Measurements from ENCODE around the gene CDK14.

CDK14 gene

DNA sequence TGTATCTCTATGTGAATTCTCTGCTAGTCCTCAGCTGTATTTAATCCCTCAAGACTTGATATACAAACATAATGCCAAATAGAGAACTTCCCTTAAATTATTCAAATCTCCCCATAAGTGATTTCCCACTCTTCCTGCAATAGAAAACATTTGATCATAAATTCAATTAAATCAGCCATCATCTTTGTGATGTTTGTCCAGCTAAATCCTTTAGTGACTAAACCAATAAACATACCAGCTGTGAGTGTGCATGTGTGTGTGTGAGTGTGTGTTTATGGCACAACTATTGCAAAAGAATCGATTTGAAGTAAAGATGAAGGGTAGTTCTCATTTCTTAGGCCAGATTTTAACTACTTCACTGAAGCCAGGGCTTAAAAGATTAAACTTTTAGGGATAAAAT, 492.6 kb downstream of the CDK14 start:
- no peak for TF ChIP-seq FOXP2 (optimal IDR thresholded peaks at IDR 0.05; ENCODE audit: borderline replicate concordance, extremely low read depth, extremely low read length, insufficient read depth)
- TF ChIP-seq SIN3A (IDR thresholded peaks at IDR 0.05; ENCODE audit: borderline replicate concordance, insufficient read depth, low read length), result no peak
- TF ChIP-seq POLR2AphosphoS5 (IDR thresholded peaks at IDR 0.05; ENCODE audit: low read depth, low read length), result no peak
- no peak for TF ChIP-seq TAF1 (IDR thresholded peaks at IDR 0.05; ENCODE audit: borderline replicate concordance, insufficient read depth, low read length)
- no peak for TF ChIP-seq REST (IDR thresholded peaks at IDR 0.05; ENCODE audit: insufficient read depth in 1 of 2, low read depth in 2 of 2, low read length in 2 of 2)

DNA sequence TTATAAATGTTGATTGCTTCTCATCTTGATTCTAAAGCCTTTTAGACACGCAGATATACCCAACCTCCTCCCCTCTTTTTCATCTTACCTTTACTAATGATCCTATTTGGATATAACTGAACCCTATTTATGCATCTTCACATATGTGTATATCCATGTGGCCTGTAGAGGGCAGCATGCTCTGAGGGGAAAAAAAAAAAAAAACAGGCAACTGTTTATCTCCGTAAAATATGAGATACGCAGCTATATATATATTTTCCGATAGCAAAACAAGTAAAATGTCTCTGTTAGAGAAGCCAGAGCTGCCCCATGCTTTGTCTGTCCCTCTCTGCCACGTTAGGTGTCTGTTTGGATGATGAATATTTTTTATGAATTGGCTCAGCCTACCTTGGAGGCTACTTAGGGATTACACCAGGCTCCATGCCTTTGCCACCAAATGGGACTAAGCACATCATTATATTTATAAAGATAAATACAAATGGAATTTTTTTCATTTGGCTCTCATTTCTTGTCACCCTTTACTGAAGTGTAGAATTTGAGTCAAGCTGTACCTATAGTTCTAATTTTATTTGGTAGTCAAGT, 493.4 kb downstream of the CDK14 start:
- TF ChIP-seq TAF1 (IDR thresholded peaks at IDR 0.05; ENCODE audit: borderline replicate concordance, insufficient read depth, low read length), result no peak
- TF ChIP-seq POLR2AphosphoS5 (IDR thresholded peaks at IDR 0.05; ENCODE audit: low read depth, low read length), result no peak
- no peak for TF ChIP-seq FOXP2 (optimal IDR thresholded peaks at IDR 0.05; ENCODE audit: borderline replicate concordance, extremely low read depth, extremely low read length, insufficient read depth)
- TF ChIP-seq SIN3A (IDR thresholded peaks at IDR 0.05; ENCODE audit: borderline replicate concordance, insufficient read depth, low read length), result no peak
- no peak for TF ChIP-seq REST (IDR thresholded peaks at IDR 0.05; ENCODE audit: insufficient read depth in 1 of 2, low read depth in 2 of 2, low read length in 2 of 2)

- no peak for TF ChIP-seq FOXP2 (optimal IDR thresholded peaks at IDR 0.05; ENCODE audit: borderline replicate concordance, extremely low read depth, extremely low read length, insufficient read depth)
- no peak for TF ChIP-seq REST (IDR thresholded peaks at IDR 0.05; ENCODE audit: insufficient read depth in 1 of 2, low read depth in 2 of 2, low read length in 2 of 2)
- TF ChIP-seq POLR2AphosphoS5 (IDR thresholded peaks at IDR 0.05; ENCODE audit: low read depth, low read length), result no peak
- no peak for TF ChIP-seq TAF1 (IDR thresholded peaks at IDR 0.05; ENCODE audit: borderline replicate concordance, insufficient read depth, low read length)
- TF ChIP-seq SIN3A (IDR thresholded peaks at IDR 0.05; ENCODE audit: borderline replicate concordance, insufficient read depth, low read length), result no peak
These were observed 494.6 kb downstream of the CDK14 start for GRCh38 chr7:91090684-91091083.

- TF ChIP-seq POLR2AphosphoS5 (IDR thresholded peaks at IDR 0.05; ENCODE audit: low read depth, low read length) (no peak), TAF1 (IDR thresholded peaks at IDR 0.05; ENCODE audit: borderline replicate concordance, insufficient read depth, low read length) (no peak), SIN3A (IDR thresholded peaks at IDR 0.05; ENCODE audit: borderline replicate concordance, insufficient read depth, low read length) (no peak), REST (IDR thresholded peaks at IDR 0.05; ENCODE audit: insufficient read depth in 1 of 2, low read depth in 2 of 2, low read length in 2 of 2) (no peak), FOXP2 (optimal IDR thresholded peaks at IDR 0.05; ENCODE audit: borderline replicate concordance, extremely low read depth, extremely low read length, insufficient read depth) (no peak)
These were observed 495.5 kb downstream of the CDK14 start for GRCh38 chr7:91091631-91092030.

All from PFSK-1 (cell line).